Psoas muscle (tissue), 8 donors: ENCODE measurements around the gene KCNIP2. TPM values are rescaled to one million over a fixed set of nuclear protein-coding genes. Genes with fewer than 3 reads are reported as not detected.

Experiments used
- ATAC-seq, 4 donors: fragments of 200-7000 bp; cut with Tn5 transposase; one replicate each; pipeline ENCODE4 v1.9.1; 2020; ENCODE audit warnings: moderate library complexity in 3 of 4, mild to moderate bottlenecking in 2 of 4
- DNase-seq, 2 donors: peaks; one replicate each; pipeline ENCODE4 v3.0.0-alpha.2; 2020
- H3K27ac ChIP-seq: fragments of 200-600 bp; one replicate; pipeline ENCODE4 v1.8.0; 2022
- H3K27me3 ChIP-seq, 3 donors: fragments of 200-600 bp in 1 of 3; one replicate each; pipeline versions ENCODE4 v1.6.1 to v1.8.0; 2013 to 2022; ENCODE audit warnings: low read length in 2 of 3, mild to moderate bottlenecking in 2 of 3, moderate library complexity in 1 of 3; ENCODE audit not compliant: insufficient read depth in 3 of 3
- H3K36me3 ChIP-seq, 2 donors: fragments of 200-600 bp in 1 of 2; one replicate each; pipeline versions ENCODE4 v1.6.1 to v1.8.0; 2013 to 2022; ENCODE audit warnings: low read depth in 1 of 2, mild to moderate bottlenecking in 1 of 2, moderate library complexity in 1 of 2; ENCODE audit not compliant: insufficient read depth in 1 of 2
- H3K4me1 ChIP-seq: fragments of 200-600 bp; one replicate; pipeline ENCODE4 v1.8.0; 2022
- H3K4me3 ChIP-seq: fragments of 200-600 bp; one replicate; pipeline ENCODE4 v1.8.0; 2022; ENCODE audit warnings: mild to moderate bottlenecking
- H3K9me3 ChIP-seq: fragments of 200-600 bp; one replicate; pipeline ENCODE4 v1.8.0; 2022
- WGBS, 3 donors: extraction: QIAGEN DNeasy Blood & Tissue Kit; methylation state at CpG; one replicate each; pipeline versions ENCODE4 v1.1.6 to v1.1.7; 2013; 5-methylcytosine and 5-hydroxymethylcytosine counted together
- intact Hi-C, 2 donors: fragments of 100-400 bp; cut with DNase I; formaldehyde crosslinking; loops; one replicate each; pipeline versions ENCODE4 v1.11.0 to v1.14.2; 2022
- polyA plus RNA-seq, 3 donors: library from polyadenylated mRNA; stranded (reverse); fragments of 200-250 nt; gene quantifications; one replicate each; pipeline ENCODE4 v1.2.3, GENCODE V29; 2013
- total RNA-seq, 4 donors: library from RNA; stranded (reverse); fragmentation: NEBNext Ultra II Directional in 2 of 4; extraction: Animal tissue kit (Norgen Biotek cat#: 25700) in 2 of 4; gene quantifications; one replicate each; pipeline versions ENCODE4 v1.2.1 to v1.2.4, GENCODE V29; 2021 to 2023
- TF ChIP-seq, protein P1 (sequence below): fragments of 200-600 bp; IDR thresholded peaks from one replicate; pipeline ENCODE4 v1.8.0; 2022; ENCODE audit warnings: antibody characterized with exemption
- donor health status: healthy with polysubstance abuse.
- donor health status: DM: no; HTN: no; CAD: no; lungs with moderate emphysema.
- donor health status: Bipolar disorder and iron deficiency.
- donor health status: healthy.
- donor health status: DM: yes; HTN: yes; CAD: no.
- donor health status: DM: no; HTN: no; CAD: no.
- donor health status: DM: no; HTN: no; CAD: no.
- donor health status: DM: yes; HTN: yes; CAD: no.

The KCNIP2 gene
- total and polyA plus RNA-seq, 7 donors: 0.58 to 5.9 (median 1.2) TPM

DNA sequence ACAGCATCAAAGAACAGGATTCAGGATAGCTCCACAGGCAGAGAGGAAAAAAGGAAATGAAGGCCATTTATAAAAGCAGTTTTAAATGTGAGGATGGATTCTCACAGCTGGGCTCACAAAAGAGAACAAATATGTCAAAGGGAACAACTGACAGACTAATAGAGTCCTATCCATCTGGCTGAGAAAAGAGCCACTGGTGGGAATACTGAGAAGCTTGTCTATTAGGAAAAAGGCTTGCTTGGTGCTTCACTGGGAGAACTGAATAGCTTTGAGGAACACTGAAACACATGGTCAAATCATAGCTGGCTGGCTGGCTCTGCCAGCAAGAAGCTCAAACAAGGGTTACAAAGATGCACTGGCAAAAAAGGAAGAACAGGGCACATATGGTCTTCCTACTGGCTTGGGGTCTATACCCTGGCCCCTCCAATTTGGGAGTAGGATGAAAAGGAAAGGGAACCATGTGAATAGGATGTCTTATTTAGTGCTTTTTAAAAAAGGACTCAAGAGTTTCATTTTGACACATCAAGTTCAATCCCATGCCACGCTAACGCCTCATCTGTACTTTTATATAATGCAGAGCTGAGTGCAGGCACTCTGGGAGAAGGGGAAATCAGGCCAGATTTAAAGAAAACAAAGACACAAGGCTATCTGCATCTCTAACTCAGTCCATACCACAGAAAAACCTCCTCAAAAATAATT lies 44.8 kb upstream of the KCNIP2 start:
- 90 to 98% (median 91%) methylated on average over 2 of the region's 2 CpGs for WGBS, 3 donors
- intact Hi-C loops: loop anchor here in 1 of 2 donors (2.0 kb wide), 1 partner anchor 122 kb away; no protein-coding TSS in a partner anchor
- Histone ChIP-seq H3K27ac (no peak overlapping the region), H3K9me3 (no peaks in the 10 kb centered on the region), H3K4me1 (peaks cover 6% of the 10 kb centered on the region), H3K27me3 (no peaks in the 10 kb centered on the region), H3K36me3 (peaks cover 0 to 21% of the 10 kb centered on the region in 2 donors), H3K4me3 (no peak overlapping the region)
- TF ChIP-seq, protein P1, sequence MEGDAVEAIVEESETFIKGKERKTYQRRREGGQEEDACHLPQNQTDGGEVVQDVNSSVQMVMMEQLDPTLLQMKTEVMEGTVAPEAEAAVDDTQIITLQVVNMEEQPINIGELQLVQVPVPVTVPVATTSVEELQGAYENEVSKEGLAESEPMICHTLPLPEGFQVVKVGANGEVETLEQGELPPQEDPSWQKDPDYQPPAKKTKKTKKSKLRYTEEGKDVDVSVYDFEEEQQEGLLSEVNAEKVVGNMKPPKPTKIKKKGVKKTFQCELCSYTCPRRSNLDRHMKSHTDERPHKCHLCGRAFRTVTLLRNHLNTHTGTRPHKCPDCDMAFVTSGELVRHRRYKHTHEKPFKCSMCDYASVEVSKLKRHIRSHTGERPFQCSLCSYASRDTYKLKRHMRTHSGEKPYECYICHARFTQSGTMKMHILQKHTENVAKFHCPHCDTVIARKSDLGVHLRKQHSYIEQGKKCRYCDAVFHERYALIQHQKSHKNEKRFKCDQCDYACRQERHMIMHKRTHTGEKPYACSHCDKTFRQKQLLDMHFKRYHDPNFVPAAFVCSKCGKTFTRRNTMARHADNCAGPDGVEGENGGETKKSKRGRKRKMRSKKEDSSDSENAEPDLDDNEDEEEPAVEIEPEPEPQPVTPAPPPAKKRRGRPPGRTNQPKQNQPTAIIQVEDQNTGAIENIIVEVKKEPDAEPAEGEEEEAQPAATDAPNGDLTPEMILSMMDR: no peak
- DNase-seq: no peak
- no peak for ATAC-seq

DNA sequence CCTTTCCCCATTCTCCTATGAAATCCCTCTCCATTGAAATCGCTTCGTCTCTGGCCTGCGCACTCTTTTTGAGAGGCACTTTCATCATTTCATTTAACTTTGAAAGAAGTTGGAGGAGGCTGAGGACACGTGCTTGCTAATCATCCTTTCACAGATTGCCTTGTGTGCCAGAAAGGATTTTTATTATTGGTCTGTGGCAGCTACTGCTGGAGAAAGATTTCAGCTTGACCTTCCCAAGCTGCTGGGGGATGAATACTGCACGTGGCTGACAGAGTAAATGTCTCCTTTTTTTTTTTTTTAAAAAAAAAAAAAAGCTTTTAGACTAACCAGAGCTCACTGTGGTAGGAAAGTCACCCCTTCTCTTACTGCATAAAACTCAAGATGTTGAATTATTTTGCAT lies 44.2 kb upstream of the KCNIP2 start:
- H3K9me3 ChIP-seq: no peaks in the 10 kb centered on the region
- no peaks in the 10 kb centered on the region for H3K27me3 ChIP-seq
- TF ChIP-seq, protein P1: no peak
- no peak for ATAC-seq
- peaks cover 2% of the 10 kb centered on the region for H3K4me1 ChIP-seq
- no peak overlapping the region for H3K27ac ChIP-seq
- no peak for DNase-seq
- WGBS, 3 donors: 71 to 83% (median 73%) methylated on average over 5 of the region's 5 CpGs
- H3K36me3 ChIP-seq: peaks cover 0 to 21% of the 10 kb centered on the region in 2 donors
- intact Hi-C loops: loop anchor here in 1 of 2 donors (2.0 kb wide), 1 partner anchor 123 kb away; no protein-coding TSS in a partner anchor
- H3K4me3 ChIP-seq: no peak overlapping the region

DNA sequence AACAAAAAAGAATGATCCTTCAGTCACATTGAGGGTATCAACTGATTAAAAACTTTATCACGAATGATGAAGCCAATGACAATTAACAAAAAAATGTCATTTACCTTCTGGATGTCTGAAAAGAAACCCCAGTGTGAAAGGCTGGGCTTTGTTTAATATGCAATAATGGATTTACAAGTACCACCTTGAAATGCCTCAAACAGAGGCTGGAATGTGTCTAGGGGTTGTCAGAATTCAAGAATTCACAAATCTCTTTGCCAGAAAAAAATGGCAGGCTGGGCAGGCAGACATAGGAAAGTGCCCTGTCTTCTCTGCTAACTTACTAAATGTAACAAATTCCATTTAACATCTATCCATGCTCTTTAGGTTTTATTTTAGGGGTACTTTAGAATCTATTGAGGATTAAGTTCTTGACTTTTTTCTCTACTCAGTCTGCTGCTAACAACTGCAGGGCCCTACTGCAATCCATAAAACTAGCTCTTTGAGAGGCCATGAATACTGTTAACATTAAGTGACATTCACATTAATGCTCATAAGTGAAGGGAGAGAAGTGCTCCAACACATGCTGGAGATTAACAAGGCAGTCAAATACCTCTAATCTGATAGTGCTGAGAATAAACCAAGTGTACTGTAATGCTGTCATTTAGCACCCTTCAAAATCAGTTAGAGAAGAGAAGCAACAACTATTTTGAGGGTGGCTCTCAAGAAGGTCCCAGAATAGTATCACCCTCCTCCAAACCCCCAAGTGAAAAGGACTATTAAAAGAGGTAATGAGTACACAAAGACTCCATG lies 43.1 kb upstream of the KCNIP2 start:
- Histone ChIP-seq H3K36me3 (peaks cover 0 to 21% of the 10 kb centered on the region in 2 donors), H3K27me3 (no peaks in the 10 kb centered on the region), H3K27ac (no peak overlapping the region), H3K4me1 (peaks cover 4% of the 10 kb centered on the region), H3K9me3 (no peaks in the 10 kb centered on the region), H3K4me3 (no peak overlapping the region)
- WGBS, 3 donors: 88 to 93% (median 89%) methylated on average over 1 of the region's 1 CpG
- TF ChIP-seq, protein P1: no peak
- intact Hi-C loops: no loop called here
- no peak for ATAC-seq
- no peak for DNase-seq

DNA sequence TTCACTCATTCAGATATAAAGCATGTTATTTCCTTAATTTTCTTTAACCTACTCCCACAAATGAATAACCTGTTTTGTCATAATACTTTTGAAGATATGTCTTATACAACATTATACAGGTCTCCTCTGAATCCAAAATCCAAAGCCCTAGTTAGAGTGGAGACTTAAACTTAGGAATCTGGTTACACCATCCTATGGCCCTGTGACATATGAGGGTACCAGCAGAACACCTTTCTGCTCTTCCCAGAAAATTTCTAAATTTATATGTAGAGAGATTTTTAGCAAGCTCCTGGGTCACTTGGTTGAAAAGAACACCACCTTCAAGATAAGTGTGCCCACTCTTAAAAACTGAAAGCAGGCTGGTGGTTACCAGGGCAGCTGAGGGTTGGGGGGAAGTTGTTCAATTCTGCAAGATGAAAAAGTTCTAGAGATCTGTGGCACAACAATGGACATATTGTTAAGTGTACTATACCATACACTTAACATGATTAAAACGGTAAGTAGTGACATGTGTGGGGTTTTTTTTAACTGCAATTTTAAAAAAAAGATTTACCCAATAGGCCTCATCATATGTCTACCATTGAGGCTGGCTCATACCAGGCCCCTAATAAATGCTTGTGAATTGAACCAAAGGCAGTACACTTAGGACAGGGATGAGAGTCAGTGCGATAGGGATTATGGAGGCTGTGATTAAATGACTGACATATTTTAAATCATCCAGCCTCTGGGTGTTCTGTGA lies 37.6 kb upstream of the KCNIP2 start:
- H3K27ac ChIP-seq: no peak overlapping the region
- intact Hi-C loops: no loop called here
- WGBS, 3 donors: 70 to 80% (median 78%) methylated on average over 2 of the region's 2 CpGs

More for the DNA sequence above, 37.6 kb upstream of the KCNIP2 start:
- Histone ChIP-seq H3K27me3 (no peaks in the 10 kb centered on the region), H3K4me1 (peaks cover 4% of the 10 kb centered on the region), H3K9me3 (no peaks in the 10 kb centered on the region), H3K36me3 (no peaks in the 10 kb centered on the region), H3K4me3 (no peak overlapping the region)
- TF ChIP-seq, protein P1: no peak
- DNase-seq: no peak
- ATAC-seq: no peak
